ENCODE measurements around the gene ZDHHC14.
A peak's percentile ranks its signal among the peaks of the same experiment; 100 is the strongest.

The ZDHHC14 gene

GRCh38 chr6:157642736-157643135 lies 261.7 kb downstream of the ZDHHC14 start:
- H3K4me3 ChIP-seq (replicated peaks in 1 of 2; ENCODE audit: low read depth in 2 of 2, low read length in 2 of 2), result no peak overlapping the region
- TF ChIP-seq, protein P1, sequence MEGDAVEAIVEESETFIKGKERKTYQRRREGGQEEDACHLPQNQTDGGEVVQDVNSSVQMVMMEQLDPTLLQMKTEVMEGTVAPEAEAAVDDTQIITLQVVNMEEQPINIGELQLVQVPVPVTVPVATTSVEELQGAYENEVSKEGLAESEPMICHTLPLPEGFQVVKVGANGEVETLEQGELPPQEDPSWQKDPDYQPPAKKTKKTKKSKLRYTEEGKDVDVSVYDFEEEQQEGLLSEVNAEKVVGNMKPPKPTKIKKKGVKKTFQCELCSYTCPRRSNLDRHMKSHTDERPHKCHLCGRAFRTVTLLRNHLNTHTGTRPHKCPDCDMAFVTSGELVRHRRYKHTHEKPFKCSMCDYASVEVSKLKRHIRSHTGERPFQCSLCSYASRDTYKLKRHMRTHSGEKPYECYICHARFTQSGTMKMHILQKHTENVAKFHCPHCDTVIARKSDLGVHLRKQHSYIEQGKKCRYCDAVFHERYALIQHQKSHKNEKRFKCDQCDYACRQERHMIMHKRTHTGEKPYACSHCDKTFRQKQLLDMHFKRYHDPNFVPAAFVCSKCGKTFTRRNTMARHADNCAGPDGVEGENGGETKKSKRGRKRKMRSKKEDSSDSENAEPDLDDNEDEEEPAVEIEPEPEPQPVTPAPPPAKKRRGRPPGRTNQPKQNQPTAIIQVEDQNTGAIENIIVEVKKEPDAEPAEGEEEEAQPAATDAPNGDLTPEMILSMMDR (IDR thresholded peaks at IDR 0.05; ENCODE audit: low read depth, low read length), result no peak
- DNase-seq (ENCODE audit: low read depth in 2 of 2), result no peak

DNA sequence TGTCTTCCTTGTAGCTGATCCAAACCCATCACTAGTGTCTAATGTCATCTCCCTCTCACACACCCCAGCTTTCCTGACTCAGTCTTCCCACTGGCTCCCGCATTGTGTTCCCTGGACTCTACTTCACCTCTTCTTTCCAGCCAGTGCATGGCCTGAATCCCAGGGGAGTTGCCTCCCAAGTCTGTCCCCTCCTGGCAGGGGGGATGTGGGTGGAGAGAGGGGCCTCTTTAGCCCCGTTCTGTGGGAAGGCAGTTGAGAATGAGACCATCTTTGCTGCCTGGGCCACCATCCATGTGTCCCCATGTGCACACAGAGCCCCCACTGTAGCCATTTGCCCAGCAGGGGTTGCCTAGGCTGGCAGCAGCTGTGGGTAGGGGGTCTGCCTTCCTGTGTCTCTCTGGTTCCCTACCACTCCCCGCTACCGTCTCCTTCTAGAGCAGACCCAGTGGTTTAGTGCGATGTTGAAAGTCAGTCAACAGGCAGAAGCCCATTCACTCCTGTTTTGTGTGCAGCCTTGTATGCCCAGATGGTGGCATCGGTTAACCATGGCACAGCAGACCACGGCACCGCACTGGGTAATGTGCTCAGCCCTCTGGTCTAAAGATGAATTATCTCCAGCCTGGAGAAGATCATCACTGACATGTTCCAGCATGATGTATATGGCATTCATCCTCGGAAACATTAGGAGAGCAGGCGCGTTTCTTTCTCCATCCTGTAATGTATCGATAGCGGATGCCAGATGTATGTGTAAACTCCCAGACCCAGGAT lies 263.2 kb downstream of the ZDHHC14 start:
- TF ChIP-seq, protein P1 (IDR thresholded peaks at IDR 0.05; ENCODE audit: low read depth, low read length), result peak; percentile 12
- no peak overlapping the region for H3K4me3 ChIP-seq (replicated peaks in 1 of 2; ENCODE audit: low read depth in 2 of 2, low read length in 2 of 2)
- peak; percentile 11 to 34 for DNase-seq (ENCODE audit: low read depth in 2 of 2)

DNA sequence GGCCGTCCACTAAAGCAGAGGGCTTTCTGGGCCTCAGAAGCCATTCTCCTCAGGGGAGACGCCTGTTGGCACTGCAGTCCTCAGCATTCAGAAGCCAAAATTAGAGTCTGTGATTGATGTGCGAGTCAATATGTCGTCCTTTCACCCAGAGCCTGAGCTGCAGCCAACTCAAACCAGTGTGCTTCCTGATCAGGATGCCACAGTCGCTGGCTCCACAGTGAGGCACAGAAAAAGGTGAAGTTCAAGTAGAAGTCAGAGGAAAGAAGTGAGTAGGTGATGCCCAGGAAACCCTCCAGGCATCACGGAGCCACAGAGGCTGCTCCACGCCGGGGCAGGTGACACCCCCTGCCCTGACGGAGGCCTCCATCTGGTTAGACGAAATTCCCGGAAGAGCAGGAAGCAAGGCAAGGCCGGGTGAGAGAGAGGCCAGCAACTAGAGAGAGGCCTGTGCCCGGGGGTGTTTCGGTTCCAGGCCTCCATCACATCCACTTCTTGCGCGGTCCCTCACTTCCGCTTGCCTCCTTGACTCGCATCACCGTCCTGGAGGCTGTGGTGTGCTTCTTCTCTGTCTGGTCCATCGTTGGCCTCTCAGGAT lies 264.3 kb downstream of the ZDHHC14 start:
- TF ChIP-seq, protein P1 (IDR thresholded peaks at IDR 0.05; ENCODE audit: low read depth, low read length), result no peak
- H3K4me3 ChIP-seq (replicated peaks in 1 of 2; ENCODE audit: low read depth in 2 of 2, low read length in 2 of 2), result no peak overlapping the region
- no peak for DNase-seq (ENCODE audit: low read depth in 2 of 2)

DNA sequence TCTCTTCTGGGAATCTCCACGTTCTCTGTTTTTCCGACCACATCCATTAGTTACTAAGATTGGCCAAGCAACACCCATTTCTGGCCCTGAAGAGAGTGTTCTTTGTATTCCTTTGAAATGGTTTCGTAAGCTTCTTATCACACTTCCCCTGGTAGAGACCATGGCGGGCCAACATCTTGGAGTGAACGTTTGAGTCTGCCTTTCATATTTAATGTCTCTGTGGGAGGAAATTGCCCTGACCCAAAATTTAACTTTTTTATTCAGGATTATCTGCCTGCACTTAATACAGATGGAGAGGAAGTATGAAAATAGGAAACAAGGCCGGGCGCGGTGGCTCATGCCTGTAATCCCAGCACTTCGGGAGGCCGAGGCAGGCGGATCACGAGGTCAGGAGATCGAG lies 265.0 kb downstream of the ZDHHC14 start:
- TF ChIP-seq, protein P1 (IDR thresholded peaks at IDR 0.05; ENCODE audit: low read depth, low read length), result no peak
- no peak for DNase-seq (ENCODE audit: low read depth in 2 of 2)
- H3K4me3 ChIP-seq (replicated peaks in 1 of 2; ENCODE audit: low read depth in 2 of 2, low read length in 2 of 2), result no peak overlapping the region

DNA sequence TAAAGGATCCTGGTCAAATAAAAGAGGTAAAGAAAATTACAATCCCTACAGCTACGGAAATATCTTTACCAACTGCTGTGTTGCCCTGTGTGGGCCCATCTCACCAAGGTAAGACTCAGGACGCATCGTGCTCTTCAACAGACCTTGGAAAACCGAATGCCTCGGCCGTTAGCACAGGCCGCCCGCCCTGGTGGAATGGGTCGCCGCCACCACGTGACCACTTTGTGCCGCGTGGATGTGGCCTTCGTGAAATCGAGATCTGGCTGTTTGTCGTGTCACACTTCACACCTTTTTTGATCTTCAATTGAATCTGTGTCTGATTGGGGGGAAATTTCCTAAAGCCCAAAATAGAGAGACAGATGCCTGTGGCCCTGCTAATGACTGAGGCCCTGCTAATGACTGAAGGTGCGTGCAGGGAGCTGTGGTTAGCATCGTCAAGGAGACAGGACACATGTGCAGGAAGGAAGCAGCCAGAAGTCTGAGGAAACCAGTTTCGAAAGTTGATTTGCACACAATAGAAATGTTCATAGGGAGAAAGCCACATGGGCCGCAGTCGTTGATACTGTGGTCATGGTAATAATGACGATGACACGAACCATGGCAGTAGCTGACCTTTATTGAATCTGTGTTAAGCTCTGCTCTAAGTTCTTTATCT lies 266.4 kb downstream of the ZDHHC14 start:
- no peak for DNase-seq (ENCODE audit: low read depth in 2 of 2)
- TF ChIP-seq, protein P1 (IDR thresholded peaks at IDR 0.05; ENCODE audit: low read depth, low read length), result no peak
- H3K4me3 ChIP-seq (replicated peaks in 1 of 2; ENCODE audit: low read depth in 2 of 2, low read length in 2 of 2), result no peak overlapping the region

GRCh38 chr6:157648561-157648960 lies 267.6 kb downstream of the ZDHHC14 start:
- DNase-seq (ENCODE audit: low read depth in 2 of 2), result no peak
- no peak overlapping the region for H3K4me3 ChIP-seq (replicated peaks in 1 of 2; ENCODE audit: low read depth in 2 of 2, low read length in 2 of 2)
- TF ChIP-seq, protein P1 (IDR thresholded peaks at IDR 0.05; ENCODE audit: low read depth, low read length), result no peak

All from cardiac fibroblast (primary cell).